Mucosa of gallbladder (tissue), 1 donor: ENCODE results near the gene ASGR1. TPM values are rescaled to one million over a fixed set of nuclear protein-coding genes. Genes with fewer than 3 reads are reported as not detected.
A peak's percentile ranks its signal among the peaks of the same experiment; 100 is the strongest.

ENCODE experiments used
- DNase-seq: peaks from one replicate; pipeline ENCODE4 v3.0.0-alpha.2; 2020; ENCODE audit warnings: low spot score
- total RNA-seq: library from RNA; stranded (reverse); gene quantifications from one replicate; pipeline ENCODE4 v1.2.1, GENCODE V29; 2021
- donor health status: DM: no; HTN: no; CAD: no.

ASGR1 gene
- total RNA-seq: 5.0 TPM

- DNase-seq: no peak
These were observed at the start of gene ASGR1 for GRCh38 chr17:7179317-7180254. TSS of gene ASGR1 (minus strand) at chr17:7179370. CDS start at chr17:7178563, 807 bp downstream.

GRCh38 chr17:7228920-7229319 lies 49.8 kb upstream of the ASGR1 start:
- DNase-seq: no peak

- DNase-seq: no peak
These were observed 47.8 kb upstream of the ASGR1 start for GRCh38 chr17:7226721-7227710.

GRCh38 chr17:7225711-7226331 lies 46.7 kb upstream of the ASGR1 start:
- DNase-seq: no peak

GRCh38 chr17:7224661-7225111 lies 45.5 kb upstream of the ASGR1 start:
- no peak for DNase-seq

GRCh38 chr17:7224110-7224509 lies 44.9 kb upstream of the ASGR1 start:
- no peak for DNase-seq

GRCh38 chr17:7223375-7223774 lies 44.2 kb upstream of the ASGR1 start:
- no peak for DNase-seq

GRCh38 chr17:7222972-7223292 lies 43.8 kb upstream of the ASGR1 start:
- no peak for DNase-seq

GRCh38 chr17:7222093-7222971 lies 43.2 kb upstream of the ASGR1 start:
- no peak for DNase-seq

- DNase-seq: no peak
These were observed 42.3 kb upstream of the ASGR1 start for GRCh38 chr17:7221278-7222092.

GRCh38 chr17:7220593-7221277 lies 41.6 kb upstream of the ASGR1 start:
- peak; percentile 58 for DNase-seq

GRCh38 chr17:7219812-7220592 lies 40.8 kb upstream of the ASGR1 start, which contains the start of the genes ACADVL and DLG4:
TSS of gene ACADVL (plus strand) at chr17:7219938. CDS start at chr17:7219985, 47 bp downstream.
TSS of gene DLG4 (minus strand) at chr17:7219836.
- DNase-seq: peak; percentile 90

- DNase-seq: no peak
These were observed 40.1 kb upstream of the ASGR1 start for GRCh38 chr17:7219229-7219811.

GRCh38 chr17:7218758-7219157 lies 39.6 kb upstream of the ASGR1 start:
- DNase-seq: no peak

- no peak for DNase-seq
These were observed 39.0 kb upstream of the ASGR1 start for GRCh38 chr17:7218166-7218565.

GRCh38 chr17:7217113-7217987 lies 38.2 kb upstream of the ASGR1 start:
- no peak for DNase-seq
